Activated CD8-positive, alpha-beta T cell treated with anti-CD3 and anti-CD28 coated beads for 36 hours (primary cell): ENCODE data around the gene AXIN2. TPM values are rescaled to one million over a fixed set of nuclear protein-coding genes. Genes with fewer than 3 reads are reported as not detected.

Source experiments
- ATAC-seq: fragments of 200-7000 bp; cut with Tn5 transposase; one replicate; pipeline ENCODE4 v1.10.0; 2021; ENCODE audit warnings: mild to moderate bottlenecking, moderate library complexity
- CTCF ChIA-PET: fragments of 350-600 bp; sonication (Branson Sonifier 250); formaldehyde crosslinking; loops from one replicate; lab custom pipeline; 2021; ENCODE audit warnings: antibody characterized with exemption; lab: Charles Lee
- POLR2A ChIA-PET: fragments of 350-600 bp; sonication (Branson Sonifier 250); formaldehyde crosslinking; loops from one replicate; lab custom pipeline; 2021; ENCODE audit warnings: antibody characterized with exemption; lab: Charles Lee
- DNase-seq: peaks from one replicate; pipeline ENCODE4 v3.0.0-alpha.2; 2020
- H3K27ac Mint-ChIP-seq: one replicate; pipeline ENCODE4 v1.8.0; 2021; ENCODE audit warnings: mild to moderate bottlenecking, mixed read lengths
- H3K27me3 Mint-ChIP-seq: one replicate; pipeline ENCODE4 v1.8.0; 2021; ENCODE audit warnings: mixed read lengths
- H3K36me3 Mint-ChIP-seq: one replicate; pipeline ENCODE4 v1.8.0; 2021; ENCODE audit warnings: low read depth, mixed read lengths
- H3K4me1 Mint-ChIP-seq: one replicate; pipeline ENCODE4 v1.8.0; 2021; ENCODE audit warnings: low read depth, mixed read lengths
- H3K4me3 Mint-ChIP-seq: one replicate; pipeline ENCODE4 v1.8.0; 2021; ENCODE audit warnings: mild to moderate bottlenecking, moderate library complexity, mixed read lengths
- H3K9me3 Mint-ChIP-seq: one replicate; pipeline ENCODE4 v1.8.0; 2021; ENCODE audit warnings: mixed read lengths
- intact Hi-C: fragments of 100-400 bp; cut with micrococcal nuclease; formaldehyde crosslinking; loops from one replicate; pipeline ENCODE4 v1.10.0; 2022
- total RNA-seq, 2 experiments: library from RNA; stranded (reverse); gene quantifications; one replicate each; pipeline ENCODE4 v1.2.3, GENCODE V29; 2021
- TF ChIP-seq, protein P1 (sequence below): fragments of 200-600 bp; IDR thresholded peaks from one replicate; pipeline ENCODE4 v1.8.0; 2022; ENCODE audit warnings: antibody characterized with exemption, mild to moderate bottlenecking

AXIN2 gene
- total RNA-seq, 2 experiments from 2014 or later, result 0.69 to 1.0 TPM

- Mint-ChIP-seq H3K4me3 (no peak overlapping the region), H3K36me3 (no peaks in the 10 kb centered on the region), H3K9me3 (no peaks in the 10 kb centered on the region), H3K27me3 (no peaks in the 10 kb centered on the region), H3K4me1 (peaks cover 28% of the 10 kb centered on the region), H3K27ac (no peak overlapping the region)
- DNase-seq (no peak), ATAC-seq (no peak)
- POLR2A ChIA-PET, result no interaction called here
- TF ChIP-seq, protein P1, sequence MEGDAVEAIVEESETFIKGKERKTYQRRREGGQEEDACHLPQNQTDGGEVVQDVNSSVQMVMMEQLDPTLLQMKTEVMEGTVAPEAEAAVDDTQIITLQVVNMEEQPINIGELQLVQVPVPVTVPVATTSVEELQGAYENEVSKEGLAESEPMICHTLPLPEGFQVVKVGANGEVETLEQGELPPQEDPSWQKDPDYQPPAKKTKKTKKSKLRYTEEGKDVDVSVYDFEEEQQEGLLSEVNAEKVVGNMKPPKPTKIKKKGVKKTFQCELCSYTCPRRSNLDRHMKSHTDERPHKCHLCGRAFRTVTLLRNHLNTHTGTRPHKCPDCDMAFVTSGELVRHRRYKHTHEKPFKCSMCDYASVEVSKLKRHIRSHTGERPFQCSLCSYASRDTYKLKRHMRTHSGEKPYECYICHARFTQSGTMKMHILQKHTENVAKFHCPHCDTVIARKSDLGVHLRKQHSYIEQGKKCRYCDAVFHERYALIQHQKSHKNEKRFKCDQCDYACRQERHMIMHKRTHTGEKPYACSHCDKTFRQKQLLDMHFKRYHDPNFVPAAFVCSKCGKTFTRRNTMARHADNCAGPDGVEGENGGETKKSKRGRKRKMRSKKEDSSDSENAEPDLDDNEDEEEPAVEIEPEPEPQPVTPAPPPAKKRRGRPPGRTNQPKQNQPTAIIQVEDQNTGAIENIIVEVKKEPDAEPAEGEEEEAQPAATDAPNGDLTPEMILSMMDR, result no peak
- CTCF ChIA-PET, result interaction anchor here (0.8 kb wide), 1 partner anchor 32 kb away, joined by 3 read pairs; no protein-coding TSS in a partner anchor
- intact Hi-C loops, result no loop called here
Measured at GRCh38 chr17:65588181-65588808, 26.8 kb upstream of the AXIN2 start.

DNA sequence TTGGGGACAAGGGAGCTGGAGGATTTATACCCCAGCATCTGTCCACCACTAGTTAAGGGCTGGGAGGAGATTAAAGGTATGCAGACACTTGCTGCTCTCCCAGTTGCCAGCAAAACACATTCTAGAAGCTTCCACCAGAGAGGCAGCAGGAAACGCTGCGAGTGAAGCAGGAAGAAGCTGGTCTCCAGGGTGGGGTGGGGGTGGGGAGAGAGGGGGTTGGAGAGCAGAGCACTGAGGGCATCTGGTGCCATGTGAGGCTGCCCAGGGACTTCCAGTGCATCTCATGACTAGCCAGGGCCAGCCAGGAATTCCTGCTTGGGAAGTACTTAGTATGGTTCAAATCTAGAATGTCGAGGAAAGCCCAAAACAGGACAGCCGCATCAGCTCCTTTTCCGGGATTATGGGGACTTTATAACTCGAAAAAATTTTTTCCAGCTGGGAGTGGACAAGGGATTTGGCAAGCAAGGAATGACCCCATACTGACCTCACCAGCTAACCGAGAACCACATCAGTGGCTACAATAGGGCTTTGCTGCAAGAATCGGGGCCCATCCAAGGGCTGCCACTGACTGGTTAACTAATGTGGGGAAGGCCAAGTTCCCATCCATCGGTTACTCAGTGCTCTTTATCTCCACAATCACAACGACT, 26.2 kb upstream of the AXIN2 start:
- ATAC-seq, result no peak

DNA sequence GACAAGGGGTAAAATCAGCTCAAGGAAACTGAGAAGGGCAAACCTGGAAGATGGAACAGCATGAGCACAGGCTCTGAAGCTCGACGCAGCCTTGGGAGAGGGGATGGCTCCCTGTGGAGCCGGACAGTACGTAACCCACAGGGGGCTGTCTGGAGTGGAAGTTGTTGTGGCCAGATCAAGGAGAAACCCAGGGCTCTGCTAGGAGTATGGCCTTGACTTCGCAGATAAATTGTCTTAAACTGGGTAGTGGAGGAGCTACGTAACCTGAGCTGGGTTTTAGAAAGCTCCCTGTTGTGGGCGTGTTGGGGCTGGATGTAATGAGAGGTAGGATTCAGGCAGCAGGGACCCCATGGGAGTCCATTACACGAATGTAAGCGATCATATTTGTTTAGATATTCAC, 25.5 kb upstream of the AXIN2 start:
- Mint-ChIP-seq H3K27me3 (no peaks in the 10 kb centered on the region), H3K4me3 (no peak overlapping the region), H3K4me1 (peaks cover 21% of the 10 kb centered on the region), H3K27ac (no peak overlapping the region), H3K36me3 (no peaks in the 10 kb centered on the region), H3K9me3 (no peaks in the 10 kb centered on the region)
- ChIA-PET POLR2A (no interaction called here), CTCF (no interaction called here)
- TF ChIP-seq, protein P1, result no peak
- intact Hi-C loops, result no loop called here
- DNase-seq (no peak), ATAC-seq (no peak)

More for the DNA sequence above, 26.2 kb upstream of the AXIN2 start:
- DNase-seq, result no peak
- intact Hi-C loops, result no loop called here
- TF ChIP-seq, protein P1, result no peak
- Mint-ChIP-seq H3K4me3 (no peak overlapping the region), H3K9me3 (no peaks in the 10 kb centered on the region), H3K36me3 (no peaks in the 10 kb centered on the region), H3K27me3 (no peaks in the 10 kb centered on the region), H3K4me1 (peaks cover 22% of the 10 kb centered on the region), H3K27ac (no peak overlapping the region)
- ChIA-PET POLR2A (no interaction called here), CTCF (interaction anchor here (0.8 kb wide), 1 partner anchor 31 kb away, joined by 3 read pairs; no protein-coding TSS in a partner anchor)

DNA sequence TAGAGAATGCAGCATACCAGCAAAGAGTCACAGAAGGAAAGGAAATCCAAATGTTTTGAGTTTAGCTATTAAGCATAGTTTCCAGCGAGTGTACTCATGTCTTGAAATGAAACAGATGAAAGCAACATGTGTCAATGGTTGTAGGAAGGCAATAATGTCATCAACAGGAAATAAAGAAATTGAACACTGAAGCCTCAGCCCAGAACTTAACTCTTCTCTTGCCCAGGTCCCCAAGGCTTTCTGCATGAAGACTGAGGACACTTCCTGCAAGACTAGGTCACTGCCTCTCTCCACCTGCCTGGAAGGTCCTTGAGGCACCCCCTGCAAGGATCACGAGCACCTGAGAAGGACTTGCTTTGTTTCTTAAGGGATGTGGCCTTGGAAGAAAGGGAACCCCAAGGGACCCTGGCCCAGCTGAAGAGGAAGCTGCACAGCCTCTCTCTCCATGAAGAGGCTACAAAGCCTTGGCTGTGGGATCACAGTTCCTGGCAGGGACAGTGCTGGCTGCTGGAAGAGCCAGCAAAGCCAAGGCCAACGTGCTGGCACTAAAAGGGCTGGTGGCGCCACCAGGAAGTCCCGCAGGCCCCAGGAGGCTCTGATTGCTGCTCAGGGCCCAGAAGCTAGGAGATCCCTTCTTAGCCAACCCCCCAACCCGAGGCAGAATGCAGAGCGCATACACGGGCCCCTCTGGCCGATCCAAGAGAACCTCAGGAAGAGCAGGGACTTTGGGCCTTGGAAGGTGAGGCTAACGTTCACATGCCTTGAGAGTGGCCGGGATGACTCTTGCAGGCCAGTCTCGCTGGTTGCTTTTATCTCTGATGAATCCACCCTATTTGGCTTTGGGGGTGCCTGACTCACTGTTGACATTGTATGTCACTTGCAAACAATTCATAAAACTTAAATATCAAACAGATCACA, 23.4 kb upstream of the AXIN2 start:
- POLR2A ChIA-PET, result interaction anchor here (1.6 kb wide), 1 partner anchor 9 kb away, joined by 6 read pairs; no protein-coding TSS in a partner anchor

More for the DNA sequence above, 23.4 kb upstream of the AXIN2 start:
- TF ChIP-seq, protein P1, result no peak
- ATAC-seq (peak; percentile 82), DNase-seq (no peak)
- intact Hi-C loops, result no loop called here
- CTCF ChIA-PET, result interaction anchor here (0.8 to 1.4 kb wide), 4 partner anchors 10 to 29 kb away, joined by 3 to 4 read pairs (median 3); no protein-coding TSS in a partner anchor
- Mint-ChIP-seq H3K4me1 (peaks cover 21% of the 10 kb centered on the region), H3K36me3 (no peaks in the 10 kb centered on the region), H3K27me3 (no peaks in the 10 kb centered on the region), H3K27ac (peak overlapping the region; percentile 16), H3K9me3 (no peaks in the 10 kb centered on the region), H3K4me3 (no peak overlapping the region)
